Left cardiac atrium (tissue), 4 donors: ENCODE measurements around the gene TDRD6. TPM values are rescaled to one million over a fixed set of nuclear protein-coding genes. Genes with fewer than 3 reads are reported as not detected.

Experiments used
- ATAC-seq, 2 donors: fragments of 200-7000 bp; cut with Tn5 transposase; one replicate each; pipeline ENCODE4 v1.9.1; 2020; ENCODE audit warnings: mild to moderate bottlenecking in 2 of 2, moderate library complexity in 2 of 2
- DNase-seq: peaks from one replicate; pipeline ENCODE4 v3.0.0-alpha.2; 2020
- intact Hi-C, 2 donors: fragments of 100-400 bp; cut with DNase I; formaldehyde crosslinking; loops; one replicate each; pipeline versions ENCODE4 v1.14.1 to v1.15.1; 2022 to 2023
- total RNA-seq, 2 donors: library from RNA; stranded (reverse); fragmentation: NEBNext Ultra II Directional; extraction: Animal tissue kit (Norgen Biotek cat#: 25700); gene quantifications; one replicate each; pipeline ENCODE4 v1.2.1, GENCODE V29; 2021
- donor health status: DM: no; HTN: yes; CAD: no.
- donor health status: DM: no; HTN: yes; CAD: no; lungs with severe emphysema.
- donor health status: DM: yes; HTN: yes; CAD: no.
- donor health status: Dilated cardiomyopathy.

Gene TDRD6
- total RNA-seq, 2 donors from 2014 or later = 0.21 to 0.71 TPM

GRCh38 chr6:46674410-46674809 is 13.3 kb upstream of the TDRD6 start:
- intact Hi-C loops = no loop called here
- ATAC-seq (no peak), DNase-seq (no peak)

GRCh38 chr6:46676604-46677313 is 10.9 kb upstream of the TDRD6 start:
- DNase-seq (no peak), ATAC-seq (no peak)
- intact Hi-C loops = no loop called here

DNA sequence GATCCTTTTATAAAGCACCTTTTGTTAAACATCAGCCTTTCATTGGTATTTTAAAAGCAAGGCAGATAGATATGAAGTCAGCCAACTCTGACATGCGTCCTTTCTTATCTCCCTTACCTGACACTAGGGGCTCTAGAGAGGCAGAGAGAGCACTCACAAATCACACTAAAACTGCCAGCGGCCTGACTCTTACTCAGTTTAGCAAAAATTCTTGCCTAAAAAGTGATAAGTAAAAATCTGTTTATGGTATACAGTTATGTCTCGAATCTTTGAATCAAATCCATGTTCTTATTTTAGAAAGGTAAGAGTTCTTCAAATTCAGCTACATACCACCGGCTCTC is 10.4 kb upstream of the TDRD6 start:
- intact Hi-C loops = no loop called here
- DNase-seq (no peak), ATAC-seq (no peak)

- intact Hi-C loops = no loop called here
- ATAC-seq = peak in 1 of 2 donors; percentile 56
- DNase-seq = no peak
Observed at GRCh38 chr6:46684771-46685170, 2.9 kb upstream of the TDRD6 start.

GRCh38 chr6:46688117-46688965 is 656 bp downstream of the TDRD6 start:
- peak in 1 of 2 donors; percentile 12 for ATAC-seq
- intact Hi-C loops = no loop called here
- peak; percentile 17 for DNase-seq

DNA sequence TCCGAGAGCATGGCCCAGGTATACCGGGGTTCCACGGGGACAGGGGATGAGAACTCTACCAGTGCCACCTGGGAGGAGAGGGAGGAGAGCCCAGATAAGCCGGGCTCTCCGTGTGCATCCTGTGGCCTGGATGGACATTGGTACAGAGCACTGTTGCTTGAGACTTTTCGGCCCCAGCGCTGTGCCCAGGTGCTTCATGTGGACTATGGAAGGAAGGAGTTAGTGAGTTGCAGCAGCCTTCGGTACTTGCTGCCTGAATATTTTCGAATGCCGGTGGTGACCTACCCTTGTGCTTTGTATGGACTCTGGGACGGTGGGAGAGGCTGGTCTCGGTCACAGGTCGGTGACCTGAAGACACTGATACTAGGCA is 1.3 kb downstream of the TDRD6 start:
- intact Hi-C loops = no loop called here
- no peak for DNase-seq
- ATAC-seq = no peak

DNA sequence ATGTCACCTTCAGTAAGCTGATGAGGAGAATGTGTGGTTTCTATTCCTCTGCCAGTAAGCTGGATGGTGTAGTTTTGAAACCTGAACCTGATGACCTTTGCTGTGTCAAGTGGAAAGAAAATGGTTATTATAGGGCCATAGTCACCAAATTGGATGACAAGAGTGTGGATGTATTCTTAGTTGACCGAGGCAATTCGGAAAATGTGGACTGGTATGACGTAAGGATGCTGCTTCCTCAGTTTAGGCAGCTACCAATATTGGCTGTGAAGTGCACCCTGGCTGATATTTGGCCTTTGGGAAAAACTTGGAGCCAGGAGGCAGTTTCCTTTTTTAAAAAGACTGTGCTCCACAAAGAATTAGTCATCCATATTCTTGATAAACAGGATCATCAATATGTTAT is 2.0 kb downstream of the TDRD6 start:
- ATAC-seq (no peak), DNase-seq (no peak)
- intact Hi-C loops = no loop called here

GRCh38 chr6:46690141-46690755 is 2.6 kb downstream of the TDRD6 start:
- intact Hi-C loops = no loop called here
- no peak for DNase-seq
- ATAC-seq = no peak

- intact Hi-C loops = no loop called here
- ATAC-seq = no peak
- no peak for DNase-seq
Observed at GRCh38 chr6:46690911-46691451, 3.3 kb downstream of the TDRD6 start.

DNA sequence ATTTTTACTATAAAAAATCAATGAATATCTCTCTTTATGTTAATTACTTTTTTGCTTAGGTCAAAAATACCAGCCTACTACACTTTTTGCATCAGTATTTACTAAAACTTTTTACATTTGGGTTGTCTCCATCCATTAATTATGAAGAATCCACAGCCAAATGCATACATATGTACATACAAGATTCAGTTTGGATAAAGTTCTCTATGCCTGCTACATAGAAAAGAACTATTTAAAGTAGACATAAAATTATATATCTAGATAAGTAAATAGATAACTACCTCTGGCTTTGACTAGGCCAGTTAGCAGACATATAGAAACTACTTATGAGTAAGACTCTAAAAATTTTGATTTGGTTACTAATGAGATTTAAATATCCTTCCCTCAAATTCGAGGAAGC is 12.3 kb downstream of the TDRD6 start:
- intact Hi-C loops = loop anchor here in 1 of 2 donors (10.0 kb wide), 1 partner anchor 85 kb away; no protein-coding TSS in a partner anchor
- ATAC-seq (no peak), DNase-seq (no peak)

DNA sequence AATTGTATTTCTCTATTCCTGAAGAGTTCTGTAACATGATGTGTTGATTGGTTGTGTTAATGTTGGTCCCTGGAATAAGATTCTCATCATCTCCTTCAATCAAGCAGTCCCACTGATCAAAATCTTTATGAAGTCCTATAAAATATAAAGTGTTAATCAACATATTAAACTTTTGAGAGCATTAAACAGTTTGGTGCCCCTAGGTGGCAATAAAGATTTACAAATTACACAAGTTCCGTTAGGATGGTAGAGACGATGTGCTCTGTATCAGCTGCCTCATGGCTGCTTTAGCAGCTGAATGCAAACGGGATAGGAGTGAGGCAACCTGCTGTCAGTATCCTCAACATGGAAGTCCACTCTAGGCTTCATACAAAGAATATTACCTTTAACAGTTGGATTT is 16.9 kb downstream of the TDRD6 start:
- ATAC-seq (peak in 1 of 2 donors; percentile 66), DNase-seq (no peak)
- intact Hi-C loops = loop anchor here in 1 of 2 donors (10.0 kb wide), 1 partner anchor 80 kb away; no protein-coding TSS in a partner anchor

DNA sequence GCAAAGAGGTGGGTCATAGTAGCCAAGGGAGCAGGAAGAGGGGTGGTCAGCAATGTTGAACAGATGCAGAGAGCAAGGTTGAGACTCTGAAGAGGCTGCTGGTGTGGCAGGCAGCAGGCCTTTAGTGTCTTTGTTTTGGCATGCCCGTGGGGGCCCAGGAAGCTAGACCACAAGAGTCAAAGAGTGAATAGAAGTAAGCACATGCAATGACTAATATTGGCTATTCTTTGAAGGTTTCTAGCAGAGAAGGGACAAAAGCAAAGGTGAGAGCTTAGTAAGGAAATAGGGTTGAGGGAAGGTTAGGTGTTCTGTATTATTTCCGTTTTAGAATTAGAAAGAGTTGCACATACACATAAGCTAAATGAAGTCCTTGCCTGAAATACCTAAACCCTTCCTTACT is 18.8 kb downstream of the TDRD6 start:
- DNase-seq = no peak
- intact Hi-C loops = loop anchor here (5.0 to 10.0 kb wide), 2 partner anchors 76 to 78 kb away; no protein-coding TSS in a partner anchor
- ATAC-seq = no peak

GRCh38 chr6:46711491-46711890 is 23.8 kb downstream of the TDRD6 start:
- intact Hi-C loops = no loop called here
- DNase-seq (no peak), ATAC-seq (no peak)

DNA sequence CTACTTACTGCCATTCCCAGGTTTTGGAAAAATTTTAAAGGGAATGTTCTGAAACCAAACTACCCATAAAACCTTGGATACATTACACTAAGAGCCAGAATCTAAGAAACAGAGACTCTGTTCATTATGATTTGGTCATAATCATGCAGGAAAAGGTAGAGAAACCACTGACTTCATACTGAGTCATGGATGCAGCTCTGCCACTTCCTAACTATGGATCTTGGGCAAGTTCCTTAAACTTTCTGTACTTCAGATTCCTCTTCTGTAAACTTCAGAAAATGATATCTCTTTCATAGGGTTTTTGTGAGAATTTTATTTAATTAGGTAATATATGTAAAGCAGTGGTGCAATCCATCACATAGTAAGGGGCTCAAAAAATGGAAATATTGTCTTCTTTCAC is 27.5 kb downstream of the TDRD6 start:
- DNase-seq (no peak), ATAC-seq (no peak)
- intact Hi-C loops = no loop called here

DNA sequence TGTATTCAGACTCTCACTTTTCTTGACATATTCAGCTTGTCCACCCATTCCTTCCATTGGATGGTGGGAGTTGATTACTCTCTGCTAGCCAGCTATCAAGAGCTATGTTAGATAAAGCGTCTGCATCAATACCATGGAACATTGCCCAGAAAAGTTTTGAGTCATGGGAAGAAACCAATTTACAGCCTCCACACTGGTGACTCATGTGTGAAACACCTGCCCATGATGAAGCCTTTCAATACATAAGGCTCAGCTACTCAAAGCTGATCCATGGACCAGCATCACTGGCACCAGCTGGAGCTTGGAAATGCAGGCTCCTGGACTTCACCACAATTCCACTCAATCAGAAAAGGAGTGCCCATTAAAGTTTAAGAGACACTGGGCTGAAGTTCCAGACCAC is 31.4 kb downstream of the TDRD6 start:
- DNase-seq (no peak), ATAC-seq (peak in 1 of 2 donors; percentile 86)
- intact Hi-C loops = no loop called here

- intact Hi-C loops = no loop called here
- no peak for DNase-seq
- no peak for ATAC-seq
Observed at GRCh38 chr6:46720401-46720800, 32.7 kb downstream of the TDRD6 start.

DNA sequence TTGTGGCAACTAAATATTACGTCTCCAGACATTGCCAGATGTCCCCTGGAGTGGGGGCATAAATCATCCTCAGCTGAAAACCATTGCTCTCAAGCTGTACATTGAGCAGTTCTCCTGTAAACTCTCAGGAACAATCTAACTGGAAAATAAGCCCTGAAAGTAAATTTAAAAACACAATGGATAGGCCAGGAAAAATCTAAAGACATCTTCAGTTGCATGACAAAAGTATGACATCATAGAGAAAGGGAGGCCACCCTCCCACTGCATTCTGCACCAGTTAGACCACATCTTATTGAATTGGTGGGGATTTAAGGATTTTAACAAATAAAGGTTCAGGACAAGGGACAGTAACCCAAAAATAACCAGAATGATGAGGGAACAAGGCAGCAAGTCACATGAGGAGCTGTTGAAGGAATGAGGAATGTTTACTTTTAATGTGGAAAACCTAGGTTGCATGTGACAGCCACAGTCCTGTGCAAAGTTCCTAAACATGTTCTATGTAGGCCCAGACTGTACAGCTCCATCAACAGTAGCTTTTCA is 42.2 kb downstream of the TDRD6 start:
- DNase-seq (no peak), ATAC-seq (no peak)
- intact Hi-C loops = no loop called here

GRCh38 chr6:46730921-46731461 is 43.3 kb downstream of the TDRD6 start:
- DNase-seq = no peak
- no peak for ATAC-seq
- intact Hi-C loops = no loop called here

DNA sequence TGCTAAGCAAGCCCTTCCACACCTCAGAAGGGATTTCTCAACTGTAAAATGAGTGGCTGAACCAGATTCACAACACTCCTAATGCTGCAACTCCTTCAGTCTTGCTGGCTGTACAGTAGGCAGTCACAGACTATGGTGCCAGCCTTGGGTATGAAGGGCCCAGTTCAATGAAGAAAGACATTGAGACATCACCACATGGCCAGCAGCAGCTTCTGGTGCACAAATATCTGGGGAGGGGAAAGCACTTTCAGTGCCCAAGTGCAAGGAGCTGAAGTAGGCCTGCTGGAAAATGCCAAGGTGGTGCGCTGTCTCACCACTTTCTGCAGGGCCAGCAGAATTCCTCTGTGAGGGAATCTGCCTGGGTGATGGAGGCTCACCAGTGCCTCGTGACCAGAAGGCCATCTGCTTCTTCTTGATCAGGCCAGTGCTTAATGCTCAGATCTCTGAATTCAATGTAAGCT is 45.7 kb downstream of the TDRD6 start:
- ATAC-seq (no peak), DNase-seq (no peak)
- intact Hi-C loops = no loop called here
